Activated CD4-positive, alpha-beta T cell treated with anti-CD3 and anti-CD28 coated beads, Interleukin-2, amount 50 U/mL, for 4 hours (primary cell): Measurements from ENCODE around the gene SFXN5.

Experiments
- DNase-seq, 2 experiments: peaks; one replicate each; pipeline ENCODE4 v3.0.0-alpha.2; 2020

SFXN5 gene

DNA sequence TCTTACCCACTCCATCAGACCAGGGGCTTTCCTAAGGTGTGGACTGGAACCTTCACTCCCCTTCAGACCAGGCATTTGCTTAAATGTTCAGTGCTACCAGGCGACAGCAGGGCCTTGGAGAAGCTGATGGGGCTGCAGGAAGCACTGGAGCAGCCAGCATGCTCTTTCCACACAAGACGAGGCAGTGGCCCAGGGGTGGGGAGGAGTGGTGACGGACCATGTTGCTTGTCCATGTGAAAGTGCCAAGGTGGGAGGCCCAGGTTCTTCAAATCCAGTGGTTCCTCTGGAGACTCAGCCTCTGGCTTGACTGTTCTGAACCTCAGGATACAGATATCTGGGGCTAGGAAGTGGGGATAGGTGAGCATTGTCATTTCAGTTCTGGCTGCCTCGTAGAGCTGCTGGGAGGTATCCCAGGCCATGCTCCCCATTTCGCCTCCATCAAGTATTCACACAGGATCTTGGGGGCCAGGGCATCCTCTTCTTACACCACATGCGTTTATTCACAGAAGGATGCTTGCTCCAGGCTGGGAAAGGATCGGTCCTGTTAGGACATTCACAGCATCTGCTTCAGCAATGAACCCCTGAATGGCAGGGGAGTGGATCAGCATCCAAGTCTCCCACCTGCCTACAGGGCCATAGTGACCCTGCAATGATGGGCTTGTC lies 62.2 kb downstream of the SFXN5 start:
- DNase-seq, result no peak

DNA sequence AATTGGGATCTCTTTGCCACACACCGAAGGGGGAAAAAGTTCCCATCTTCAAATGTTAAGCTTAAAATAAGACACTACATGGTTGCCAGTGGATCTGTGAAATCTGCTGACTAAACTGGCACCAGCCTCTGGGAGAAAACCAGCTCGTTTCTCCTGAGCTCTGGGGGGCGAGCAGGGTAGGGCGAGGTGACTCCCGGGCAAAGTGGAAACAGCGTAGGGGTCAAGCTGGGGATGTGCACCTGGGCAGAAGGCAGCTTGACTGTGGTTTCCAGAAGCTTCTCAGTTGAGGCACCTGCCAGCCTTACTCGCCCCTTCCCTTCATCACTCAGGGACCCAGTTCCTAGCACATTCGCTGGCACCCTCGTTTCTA lies 62.8 kb downstream of the SFXN5 start:
- no peak for DNase-seq

DNA sequence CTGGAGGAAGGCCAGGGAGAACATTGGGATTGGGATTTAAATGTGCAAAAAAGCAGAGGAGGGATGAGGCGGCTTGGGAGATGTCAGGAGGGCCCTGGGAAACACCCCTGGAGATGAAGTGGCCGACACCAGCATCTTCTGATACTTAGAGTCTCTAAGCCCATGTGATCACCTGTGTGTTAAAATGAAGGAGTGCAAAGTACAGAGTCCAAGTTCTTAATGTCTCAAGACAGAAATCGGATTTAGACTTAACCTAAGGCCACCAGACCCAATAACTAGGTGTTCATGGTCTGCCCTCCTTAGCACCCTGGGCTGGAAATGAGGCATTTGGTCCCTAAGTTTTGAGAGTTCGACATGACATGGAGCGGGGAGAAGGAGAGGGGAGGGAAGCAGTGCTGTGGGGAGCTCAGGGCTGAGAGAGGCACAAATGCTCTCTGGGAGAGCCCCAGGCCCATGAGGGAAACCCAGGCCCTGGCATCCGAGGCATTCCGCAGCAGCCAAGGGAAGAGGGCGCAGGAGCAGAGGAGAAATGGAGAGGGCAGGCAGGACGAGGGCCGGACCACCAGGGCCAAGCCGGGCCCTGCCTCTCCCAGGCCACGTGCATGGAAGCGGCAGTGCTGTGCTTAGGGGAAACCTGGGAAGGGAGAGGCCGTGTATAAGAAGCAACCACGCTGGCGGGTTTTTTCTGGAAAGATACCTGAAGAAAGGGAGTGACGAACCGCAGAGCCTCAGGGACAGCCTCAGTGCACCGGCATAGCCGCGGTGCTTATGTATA lies 63.3 kb downstream of the SFXN5 start:
- no peak for DNase-seq

DNA sequence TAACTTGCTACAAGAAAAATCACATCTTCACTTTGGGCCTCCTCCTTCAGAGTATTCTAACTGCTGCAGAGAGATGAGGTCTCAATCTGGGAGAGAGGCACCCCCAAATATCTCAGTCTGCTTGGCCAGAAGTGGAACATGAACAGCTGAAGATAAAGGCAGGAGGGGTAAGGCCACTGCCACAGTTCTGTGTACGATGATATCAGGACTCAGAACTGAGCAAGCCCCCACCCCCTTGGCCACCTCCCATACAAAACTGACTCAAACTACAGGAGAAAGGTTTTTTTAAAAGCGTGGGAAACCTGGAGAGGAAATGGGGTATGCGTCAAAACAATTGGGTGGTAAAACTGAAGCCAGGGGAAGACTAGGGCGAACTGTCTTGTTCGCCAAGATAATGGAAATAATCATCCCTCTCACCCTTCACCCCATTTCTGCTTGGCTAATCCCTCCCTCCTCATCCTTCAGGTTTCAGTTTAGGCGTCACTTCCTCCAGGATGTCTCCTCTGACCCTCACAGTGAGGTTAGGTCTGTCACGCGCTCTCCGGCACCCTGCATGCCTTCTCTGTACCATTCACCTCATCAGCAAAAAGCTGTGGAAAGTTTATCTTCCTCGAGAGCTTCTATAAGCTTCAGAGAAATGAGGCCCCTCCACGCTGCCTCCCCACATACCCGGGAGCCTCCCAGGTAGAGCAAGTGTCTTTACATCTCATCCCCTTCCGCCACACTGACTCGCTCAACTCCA lies 64.4 kb downstream of the SFXN5 start:
- no peak for DNase-seq

DNA sequence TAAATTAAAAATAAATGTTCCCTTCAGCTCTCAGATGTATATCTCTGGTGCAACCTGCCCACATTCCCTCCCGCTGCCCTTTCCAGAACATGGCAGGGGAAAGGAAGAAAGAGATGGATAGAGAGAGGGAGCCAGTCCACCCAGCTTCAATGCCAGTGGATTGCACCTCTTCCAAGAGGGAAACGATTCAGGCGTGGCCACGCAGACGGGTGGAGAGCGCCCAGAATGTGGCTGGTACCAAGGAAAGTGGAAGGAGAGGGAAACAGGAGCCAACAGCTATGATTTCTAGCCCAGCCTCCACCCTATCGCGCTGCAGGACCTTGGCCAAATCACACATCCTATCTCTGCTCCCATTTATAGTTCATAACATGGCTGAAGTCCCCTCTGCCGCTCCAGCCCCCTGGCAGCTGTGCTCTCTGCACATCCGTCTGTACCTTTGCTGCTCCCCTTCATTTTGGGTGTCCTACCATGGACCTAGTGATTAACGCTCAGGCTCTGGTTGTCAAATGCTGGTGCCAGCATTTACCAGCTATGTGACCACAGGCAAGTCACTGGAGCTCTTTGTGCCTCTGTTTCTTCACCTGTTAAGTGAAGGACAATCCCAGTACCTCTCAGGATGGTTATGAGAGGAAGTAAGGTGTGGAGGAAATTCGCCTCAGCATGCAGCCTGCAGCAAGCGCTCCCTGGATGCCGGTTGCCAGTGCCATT lies 66.5 kb downstream of the SFXN5 start:
- DNase-seq, result no peak

DNA sequence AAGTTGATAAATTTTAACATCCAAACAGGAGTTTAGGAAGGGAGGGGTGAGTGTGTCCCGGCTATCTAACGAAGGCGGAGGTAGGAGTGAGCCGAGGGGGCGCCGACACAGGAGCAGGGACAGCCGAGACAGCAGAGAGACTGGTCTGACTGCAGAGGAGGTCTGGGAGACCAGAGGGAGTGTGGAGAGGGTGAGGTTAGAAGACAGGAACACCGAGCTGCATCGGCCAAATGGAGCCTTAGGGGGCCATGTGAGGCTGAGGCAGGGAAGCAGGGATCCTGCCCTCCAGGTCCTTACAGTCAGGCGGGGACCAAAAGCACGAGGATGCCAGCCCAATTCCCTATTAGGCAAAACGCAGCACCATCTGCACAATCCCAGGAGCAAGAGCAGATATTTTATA lies 67.0 kb downstream of the SFXN5 start:
- DNase-seq, result no peak

DNA sequence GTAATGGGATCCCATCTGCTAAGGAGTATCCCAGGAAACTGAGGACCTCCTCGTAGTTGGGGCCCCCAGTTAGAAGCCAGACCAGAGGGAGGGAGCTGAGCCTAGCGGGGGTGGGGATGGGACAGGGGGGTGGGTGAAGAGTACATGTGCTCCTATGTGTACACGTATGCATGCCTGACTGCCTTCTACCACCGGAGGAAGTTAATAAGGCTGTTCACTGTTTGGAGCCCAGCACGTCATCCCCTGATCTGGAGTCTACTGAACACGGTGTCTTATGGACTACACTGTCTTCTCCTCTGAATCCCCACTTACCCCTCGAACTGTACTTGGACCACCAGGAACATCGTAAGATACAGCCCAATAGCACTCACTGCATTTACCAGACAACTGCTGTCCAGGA lies 68.5 kb downstream of the SFXN5 start:
- no peak for DNase-seq

DNA sequence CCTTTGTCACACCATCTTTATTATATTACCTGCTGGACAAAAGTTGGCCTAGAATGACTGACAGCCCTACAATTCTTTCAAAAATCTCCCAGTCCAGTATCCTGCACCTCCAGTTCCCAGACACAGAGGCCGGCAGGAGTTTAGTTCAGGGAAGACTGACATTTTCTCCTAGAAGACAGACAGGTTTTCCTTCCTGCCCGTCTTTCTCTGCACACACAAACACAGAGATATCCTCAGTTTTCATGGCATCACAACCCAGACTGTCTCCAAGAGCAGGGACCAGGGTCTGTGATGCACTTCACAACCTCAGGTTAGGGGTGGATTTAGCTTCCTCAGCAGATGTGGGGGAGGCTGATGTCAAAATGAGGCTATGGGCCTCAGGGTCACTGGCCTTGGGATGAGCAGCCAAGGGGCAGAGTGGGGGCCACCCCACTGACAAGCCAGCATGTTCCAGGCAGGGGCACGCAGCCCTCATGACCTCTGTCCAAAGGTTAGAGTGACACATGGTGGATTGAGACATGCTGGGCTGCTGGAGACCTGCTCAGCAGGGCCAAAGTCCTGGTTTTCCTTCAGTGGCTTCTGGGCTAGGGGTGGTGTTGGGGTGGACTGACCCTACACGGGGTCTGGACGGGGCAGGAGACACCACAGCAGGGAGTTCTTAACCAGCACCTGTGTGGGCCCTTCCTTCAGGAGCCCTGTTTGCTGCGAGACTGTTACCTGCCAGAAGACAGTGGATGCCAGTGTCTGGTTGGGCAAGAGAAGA lies 70.5 kb downstream of the SFXN5 start:
- DNase-seq, result no peak

DNA sequence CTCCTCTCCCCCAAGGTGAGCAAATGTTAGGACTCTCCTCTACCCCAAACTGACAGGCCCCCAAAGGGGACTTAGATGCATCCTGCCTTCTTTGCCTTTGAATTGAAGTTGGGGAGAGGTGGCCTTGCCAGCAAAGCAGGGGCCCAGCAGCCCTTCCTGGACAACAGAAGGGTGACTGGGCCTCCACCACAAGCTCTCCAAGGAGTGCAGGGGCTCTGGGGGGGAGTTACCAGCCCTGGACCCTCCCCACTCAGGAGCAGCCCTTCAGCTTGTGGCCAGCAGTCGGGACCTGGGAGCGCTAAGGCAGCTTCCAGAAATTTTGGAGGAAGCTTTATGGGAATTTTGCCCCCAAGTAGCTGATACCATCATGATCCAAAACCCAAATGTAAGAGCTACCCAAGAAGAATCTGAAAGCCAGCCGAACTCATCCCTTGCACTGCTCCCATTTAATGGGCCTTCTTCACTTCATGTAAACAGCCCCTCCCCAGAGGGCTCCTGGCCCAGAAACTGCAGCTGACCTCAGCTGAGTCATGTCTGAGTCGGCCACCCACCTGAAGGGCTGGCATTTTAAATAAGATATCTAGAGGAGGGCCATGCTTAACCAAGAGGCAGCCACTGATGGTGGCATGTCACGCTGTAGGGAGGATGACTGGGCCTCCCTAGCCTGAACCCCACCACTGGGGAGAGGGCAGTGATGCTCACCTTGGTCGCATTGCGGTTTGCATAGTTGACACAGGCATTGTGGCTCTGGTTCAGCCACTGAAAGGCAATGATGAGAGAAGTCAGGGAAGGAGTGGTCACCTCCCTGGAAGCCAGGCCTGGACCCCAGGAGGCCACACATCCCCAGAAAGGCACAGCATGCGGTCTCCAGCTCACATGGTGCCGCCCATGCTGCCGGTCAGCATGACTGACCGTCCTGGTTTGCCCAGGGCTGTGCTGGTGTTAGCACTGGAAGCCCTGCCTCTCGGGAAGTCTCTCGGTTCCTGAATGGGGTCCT lies 71.5 kb downstream of the SFXN5 start:
- no peak for DNase-seq

DNA sequence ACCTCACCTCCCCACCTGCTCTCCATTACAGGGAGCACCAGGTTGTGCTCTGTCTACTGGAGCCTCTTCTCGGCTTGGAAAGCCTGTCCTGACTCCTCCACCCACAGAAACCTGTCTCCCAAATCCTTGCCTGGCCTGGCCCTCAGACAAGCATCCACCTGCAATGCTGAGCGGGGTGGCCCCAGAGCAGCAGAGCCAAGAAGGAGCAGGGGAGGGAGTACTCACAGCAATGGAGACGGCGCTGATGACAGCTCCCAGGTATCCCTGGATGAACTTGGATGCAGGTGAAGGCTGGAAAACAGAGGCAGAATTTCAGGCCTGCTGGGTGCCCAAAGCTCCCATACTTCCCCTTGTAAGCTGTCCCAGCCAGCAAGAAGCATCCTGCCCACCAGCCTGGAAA lies 72.8 kb downstream of the SFXN5 start:
- DNase-seq, result no peak

DNA sequence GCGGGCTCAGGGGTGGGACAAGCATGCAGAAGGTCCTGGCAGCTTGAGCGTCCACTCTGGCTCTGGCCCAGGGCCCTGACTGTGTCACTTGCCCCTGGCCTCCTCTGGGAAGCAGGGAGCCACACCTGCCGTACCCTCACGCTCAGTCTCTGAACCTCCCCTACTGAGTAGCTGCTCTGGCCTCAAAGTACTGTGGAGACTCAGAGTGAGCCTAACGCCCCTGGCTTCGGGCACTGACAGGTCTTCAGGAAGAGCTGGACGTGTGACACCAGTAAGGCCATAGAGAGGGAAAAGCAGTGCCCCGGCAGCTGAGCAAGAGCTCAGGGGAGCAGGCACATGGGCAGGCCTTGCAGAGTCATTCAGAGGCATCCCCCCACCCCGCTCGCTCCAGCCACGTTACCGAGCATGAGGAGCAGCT lies 73.3 kb downstream of the SFXN5 start:
- DNase-seq, result no peak

DNA sequence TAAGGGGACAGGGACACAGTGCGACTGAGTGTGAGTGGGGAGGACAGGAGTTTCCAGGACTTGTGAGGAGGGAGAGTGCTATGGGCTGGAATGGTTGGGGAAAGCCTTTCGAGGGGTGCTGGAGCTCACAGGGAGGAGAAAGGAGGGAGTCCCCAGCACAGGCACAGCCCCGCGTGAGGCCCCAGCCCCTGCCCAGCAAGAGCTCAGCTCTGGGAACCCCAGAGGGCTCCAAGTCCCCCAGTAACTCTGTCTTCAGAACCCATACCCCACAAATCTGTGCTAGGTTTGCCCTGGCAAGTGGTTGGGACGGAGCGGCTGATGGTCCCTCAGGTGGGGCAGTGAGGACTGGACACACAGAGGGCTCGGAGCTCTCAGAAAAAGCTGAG lies 75.4 kb downstream of the SFXN5 start:
- no peak for DNase-seq

DNA sequence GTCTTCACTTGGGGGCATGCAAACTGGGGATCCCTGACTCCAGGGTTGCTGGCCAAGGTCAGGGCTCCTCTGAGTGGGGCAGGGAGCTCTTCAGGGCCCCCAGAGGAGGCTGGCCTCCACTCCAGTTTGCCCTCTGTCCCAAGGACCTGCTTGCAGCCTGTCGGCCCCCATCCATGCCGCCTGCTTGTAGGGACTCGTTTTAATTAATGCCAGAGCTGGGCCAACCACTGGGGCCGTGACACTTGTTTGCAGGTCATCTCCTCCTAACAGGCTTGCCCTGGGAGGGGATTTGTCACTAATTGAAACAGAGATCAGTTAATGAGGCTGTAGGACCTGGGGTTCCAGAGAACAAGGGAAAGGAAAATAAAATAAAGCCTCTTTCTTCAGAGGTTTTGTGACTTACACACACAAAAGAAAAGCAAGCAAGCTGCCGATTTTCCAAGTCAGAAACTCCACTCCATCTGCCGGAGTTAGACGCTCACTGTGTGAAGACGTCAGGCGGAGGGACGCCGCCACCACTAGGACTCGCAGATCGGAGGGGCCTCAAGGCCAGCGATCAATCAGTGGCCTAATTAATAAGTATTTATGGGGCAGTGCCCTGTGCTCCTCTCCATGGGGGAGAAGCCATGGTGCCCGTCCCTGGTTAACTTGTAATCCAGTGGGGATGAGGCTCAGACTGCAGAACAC lies 75.9 kb downstream of the SFXN5 start:
- DNase-seq, result no peak

DNA sequence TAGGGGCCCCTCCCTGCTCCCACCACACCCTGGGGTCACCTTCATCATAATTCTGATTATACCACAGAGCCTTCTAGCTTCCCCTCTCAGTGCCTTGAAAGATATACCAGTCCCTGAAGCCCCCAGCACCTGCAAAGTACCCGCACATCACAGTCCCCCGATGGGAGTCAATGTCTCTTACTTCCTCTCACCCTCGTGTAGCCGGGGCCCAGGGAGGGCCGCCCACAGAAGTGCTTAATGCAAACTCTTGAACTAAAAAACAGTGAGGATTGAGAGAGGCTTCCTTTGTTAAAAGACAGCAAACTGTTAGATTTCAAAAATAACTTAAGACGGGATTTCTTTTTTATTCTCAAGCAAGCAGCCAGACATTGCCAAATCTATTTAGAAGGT lies 76.5 kb downstream of the SFXN5 start:
- DNase-seq, result no peak

DNA sequence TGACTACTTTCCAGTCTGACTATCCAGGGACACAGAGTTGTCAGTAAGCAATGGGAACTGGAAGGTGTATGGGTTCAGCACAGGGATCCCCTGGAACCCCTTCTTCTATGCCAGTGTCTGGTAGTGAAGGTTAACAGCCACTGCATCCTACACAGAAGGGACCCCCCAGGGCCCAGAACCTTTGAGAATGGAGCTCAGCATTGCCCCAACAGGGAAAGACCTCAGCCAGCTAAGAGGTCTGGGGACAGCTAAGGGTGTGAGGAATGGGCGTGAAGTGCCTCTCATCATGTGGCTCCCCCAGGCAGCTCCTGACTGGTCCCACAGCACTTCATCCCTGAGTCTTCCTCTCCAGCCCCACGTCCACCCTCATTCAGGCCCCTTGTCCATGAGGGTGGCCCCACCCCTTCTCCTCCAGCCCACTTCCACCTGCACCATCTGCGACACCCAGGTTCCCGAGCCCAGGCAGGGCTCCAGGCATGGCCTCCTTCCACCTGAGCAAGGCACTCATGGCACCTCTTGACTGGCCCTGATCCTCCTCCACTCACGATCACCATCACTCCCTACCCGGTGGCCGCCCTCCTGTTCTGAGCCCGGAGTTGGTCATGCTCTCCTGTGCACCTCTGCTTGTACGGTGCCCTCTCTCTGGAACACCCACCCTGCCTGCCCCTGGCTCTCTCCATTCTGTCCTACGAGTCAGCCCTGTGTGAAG lies 77.1 kb downstream of the SFXN5 start:
- no peak for DNase-seq

DNA sequence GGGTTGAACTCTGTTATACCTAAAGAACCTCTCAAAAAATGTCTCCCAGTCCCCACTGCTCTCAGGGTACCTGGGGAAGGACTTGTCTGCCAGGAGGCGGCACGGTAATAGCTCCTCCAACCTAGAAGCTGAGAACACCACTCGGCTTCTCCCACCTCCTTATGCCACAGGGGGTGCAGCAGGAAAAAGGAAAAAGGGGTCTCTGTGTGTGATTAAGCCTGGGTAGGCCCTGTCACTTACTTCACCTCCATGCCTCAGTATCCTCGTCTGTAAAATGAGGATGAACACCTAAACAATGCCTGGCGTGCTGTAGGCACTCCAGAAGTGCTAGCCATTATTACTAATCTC lies 77.6 kb downstream of the SFXN5 start:
- no peak for DNase-seq

DNA sequence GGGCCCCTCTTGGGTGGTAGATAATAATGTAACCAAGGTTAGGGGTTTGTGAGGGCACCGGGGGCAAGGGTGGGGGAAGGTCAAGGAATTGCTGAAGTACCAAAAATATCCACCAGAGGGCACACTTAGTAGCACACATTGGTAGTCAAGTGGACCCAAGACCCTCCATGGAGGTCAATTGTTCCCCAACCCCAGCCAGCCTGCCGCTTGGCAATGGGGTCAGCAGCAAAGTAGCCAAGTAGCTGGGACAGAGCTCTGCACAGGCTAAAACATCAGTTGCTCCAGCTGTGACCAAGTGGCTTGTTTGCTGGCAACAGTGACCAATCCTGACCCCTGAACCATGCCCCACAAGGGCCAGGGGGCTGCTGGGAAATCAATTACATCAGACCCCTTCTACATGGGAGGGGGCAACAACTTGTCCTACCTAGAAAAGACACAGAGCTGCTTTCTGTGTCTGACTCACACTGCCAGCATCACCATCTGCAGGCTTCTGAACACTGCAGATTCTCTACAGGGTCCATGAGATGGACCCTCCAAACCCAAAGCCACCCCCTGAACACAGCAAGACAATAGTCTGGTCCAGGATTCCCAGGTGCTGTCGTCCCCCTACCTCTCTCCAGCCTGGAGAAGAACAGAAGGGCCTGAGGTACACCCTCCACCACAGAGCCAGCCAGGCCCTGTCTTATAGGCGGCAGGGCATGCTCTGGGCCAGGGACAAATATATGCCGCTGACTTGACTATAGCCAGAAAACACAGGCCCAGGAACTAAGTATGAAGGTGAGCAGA lies 78.2 kb downstream of the SFXN5 start:
- peak; percentile 11 to 17 for DNase-seq

DNA sequence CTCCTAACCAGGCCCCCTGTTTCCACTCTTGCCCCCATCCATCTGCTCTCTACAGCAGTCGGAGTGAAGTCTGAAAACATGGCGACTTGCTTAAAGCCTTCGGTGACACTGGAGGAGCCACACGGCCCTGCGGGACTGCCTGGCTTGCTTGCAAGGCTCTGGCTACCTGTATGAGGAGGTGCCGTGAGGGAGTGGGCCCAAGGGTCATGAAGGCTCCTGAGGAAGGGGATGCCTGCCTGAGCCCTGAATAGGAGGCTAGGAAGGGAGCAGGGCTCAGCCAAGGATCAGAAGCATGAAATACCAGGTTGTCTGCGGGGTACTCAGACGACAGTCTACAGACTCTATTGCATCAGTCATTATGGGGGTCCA lies 78.8 kb downstream of the SFXN5 start:
- DNase-seq, result no peak

DNA sequence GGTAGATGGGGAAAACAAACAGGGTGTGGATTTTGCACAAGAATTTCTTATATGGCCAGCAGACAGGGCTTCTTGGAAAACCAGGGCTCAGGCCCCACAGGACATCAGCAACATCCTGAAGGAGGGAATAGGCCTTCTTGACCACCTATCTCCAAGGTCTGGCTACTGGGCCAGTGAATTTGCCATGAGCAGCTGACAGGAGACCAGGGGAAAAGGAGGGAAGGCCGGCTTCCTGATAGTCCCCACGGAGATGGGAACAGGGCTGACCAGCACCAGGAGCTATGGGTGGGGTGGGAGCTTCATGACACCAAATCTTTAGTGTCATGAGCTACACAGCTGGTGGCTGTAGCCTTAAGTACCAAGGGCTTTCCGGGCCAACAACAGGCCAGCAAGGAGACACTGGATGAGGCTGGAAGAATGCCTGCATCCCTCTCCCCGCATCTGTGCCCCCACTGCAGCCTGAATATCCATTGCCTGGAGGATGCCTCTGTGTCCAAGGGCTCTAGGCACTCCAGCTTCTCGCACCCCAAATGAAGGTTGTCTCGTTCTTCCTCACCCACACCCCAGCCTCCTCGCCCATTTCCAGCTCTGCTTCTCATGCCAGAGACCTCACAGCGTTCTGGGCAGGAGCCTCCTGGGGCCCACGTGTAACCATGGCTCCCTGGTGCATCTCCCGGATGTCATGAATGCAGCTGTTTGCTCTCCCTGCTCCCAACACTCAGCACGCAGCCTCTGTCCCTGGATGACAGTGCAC lies 79.4 kb downstream of the SFXN5 start:
- no peak for DNase-seq
